K562 (cell line): ENCODE measurements around the gene NUP153. TPM values are rescaled to one million over a fixed set of nuclear protein-coding genes. Genes with fewer than 3 reads are reported as not detected.

Experiments used
- ATAC-seq: fragments of 200-7000 bp; cut with Tn5 transposase; 3 replicates; pipeline ENCODE4 v1.9.1; 2020; ENCODE audit warnings: moderate library complexity
- BruUV-seq: library from RNA; stranded (reverse); fragments of 400-500 nt; replicated peaks from 2 replicates; lab custom pipeline; 2021; lab: Mats Ljungman, UMichigan
- CTCF ChIA-PET: fragments of 300-600 bp; formaldehyde crosslinking; extraction: SDS; loops from one replicate; lab custom pipeline; 2021; ENCODE audit warnings: low intra/inter-chr PET ratio; lab: Yijun Ruan, JAX
- POLR2A ChIA-PET: fragments of 300-600, 350-650 bp; sonication (Branson Sonifier 250); formaldehyde crosslinking; extraction: SDS; loops from one replicate; lab custom pipeline; 2021; ENCODE audit warnings: antibody characterized with exemption, inconsistent platforms; lab: Yijun Ruan, JAX
- DNase-seq, 4 experiments: peaks; one replicate each; pipeline versions ENCODE4 v3.0.0 to v3.0.0-alpha.2; 2011 to 2018; ENCODE audit warnings: low spot score in 3 of 4, mixed read lengths in 3 of 4; ENCODE audit errors: extremely low read depth in 1 of 4
- FAIRE-seq: peaks from 2 replicates; lab custom pipeline; 2011; peaks lifted over from hg19 to GRCh38; lab: Jason Lieb, UNC
- H2AFZ ChIP-seq: 2 replicates; pipeline ENCODE4 v1.6.0; 2011; ENCODE audit warnings: low read depth, low read length, control low read depth, inconsistent platforms
- H3K27ac ChIP-seq: fragments of 200-600 bp; 3 replicates; pipeline ENCODE4 v1.8.0; 2011; ENCODE audit warnings: low read depth, mild to moderate bottlenecking, control low read depth, inconsistent platforms, low read length, moderate library complexity, mixed read lengths; ENCODE audit errors: extremely low read depth
- H3K27me3 ChIP-seq, 2 experiments: fragments of 300-600 bp in 1 of 2; 2 replicates in 1 of 2; 3 replicates in 1 of 2; pipeline versions ENCODE4 v1.6.0 to v1.8.0; 2011; ENCODE audit warnings: inconsistent platforms in 2 of 2, low read length in 2 of 2, mild to moderate bottlenecking in 1 of 2, mixed read lengths in 1 of 2, moderate library complexity in 1 of 2; ENCODE audit not compliant: control insufficient read depth in 2 of 2, insufficient read depth in 2 of 2
- H3K36me3 ChIP-seq: fragments of 300-600 bp; 3 replicates; pipeline ENCODE4 v1.8.0; 2011; ENCODE audit warnings: mild to moderate bottlenecking, low read length, inconsistent platforms; ENCODE audit not compliant: control insufficient read depth, insufficient read depth
- H3K4me1 ChIP-seq, 2 experiments: fragments of 200-600 bp in 1 of 2; replicated peaks in 1 of 2; 2 replicates in 1 of 2; 3 replicates in 1 of 2; pipeline versions ENCODE4 v1.5.1 to v1.8.0; 2011; ENCODE audit warnings: inconsistent platforms in 2 of 2, low read length in 2 of 2, mild to moderate bottlenecking in 1 of 2, mixed read lengths in 1 of 2, moderate library complexity in 1 of 2; ENCODE audit not compliant: control insufficient read depth in 2 of 2, insufficient read depth in 2 of 2
- H3K4me2 ChIP-seq: 2 replicates; pipeline ENCODE4 v1.6.1; 2011; ENCODE audit warnings: low read length, control low read depth, inconsistent platforms, mixed read lengths; ENCODE audit not compliant: insufficient read depth
- H3K4me3 ChIP-seq: fragments of 200-600 bp; sonication (generic), shearing (Covaris generic); 2 replicates; pipeline ENCODE4 v1.5.1; 2016; ENCODE audit warnings: control low read depth, inconsistent platforms
- H3K79me2 ChIP-seq: fragments of 200-600 bp; 3 replicates; pipeline ENCODE4 v1.8.0; 2011; ENCODE audit warnings: low read length, inconsistent platforms; ENCODE audit not compliant: control insufficient read depth, insufficient read depth
- H3K9ac ChIP-seq, 2 experiments: 2 replicates each; pipeline versions ENCODE4 v1.6.0 to v1.6.1; 2011; ENCODE audit warnings: low read depth in 2 of 2, low read length in 2 of 2, control low read depth in 1 of 2, inconsistent platforms in 1 of 2, mild to moderate bottlenecking in 1 of 2, mixed read lengths in 1 of 2; ENCODE audit not compliant: insufficient read depth in 1 of 2
- H3K9me1 ChIP-seq: one replicate; pipeline ENCODE4 v1.6.0; 2011; ENCODE audit warnings: inconsistent platforms, mild to moderate bottlenecking, low read length, moderate library complexity; ENCODE audit not compliant: control insufficient read depth, insufficient read depth
- H3K9me3 ChIP-seq: replicated peaks from 2 replicates; pipeline ENCODE4 v1.5.1; 2011; ENCODE audit warnings: low read depth, low read length, inconsistent platforms; ENCODE audit not compliant: control insufficient read depth, insufficient read depth
- H4K20me1 ChIP-seq: replicated peaks from 2 replicates; pipeline ENCODE4 v1.6.1; 2011; ENCODE audit warnings: low read length, inconsistent platforms, mixed read lengths; ENCODE audit not compliant: control insufficient read depth, insufficient read depth
- CBX2 ChIP-seq: fragments of 200-600 bp; sonication (generic); IDR thresholded peaks from one replicate; pipeline ENCODE4 v1.6.1; 2012; ENCODE audit warnings: mild to moderate bottlenecking, low read length, inconsistent platforms; ENCODE audit not compliant: insufficient read depth, poor library complexity, severe bottlenecking
- E2F1 ChIP-seq: sonication (generic); formaldehyde crosslinking; IDR thresholded peaks from 2 replicates; pipeline ENCODE4 v1.8.1; 2023; ENCODE audit warnings: mild to moderate bottlenecking, missing genetic modification reagents, moderate library complexity
- GTF2F1 ChIP-seq: IDR thresholded peaks from 2 replicates; pipeline ENCODE4 v1.6.1; 2011; ENCODE audit warnings: low read depth, low read length, improper control_type of control experiment
- HNRNPUL1 ChIP-seq: fragments of 200-400 bp; formaldehyde crosslinking; IDR thresholded peaks from 2 replicates; pipeline ENCODE4 v1.6.1; 2017; ENCODE audit warnings: low read length
- NCOA6 ChIP-seq: fragments of 450-650 bp; IDR thresholded peaks from 2 replicates; pipeline ENCODE4 v1.6.1; 2017; ENCODE audit warnings: mild to moderate bottlenecking
- WGBS: fragments of 100-300 bp; shearing (Covaris generic); methylation state at CpG from one replicate; pipeline ENCODE4 v1.1.6; 2016; ENCODE audit warnings: low coverage, mixed read lengths; ENCODE audit not compliant: insufficient coverage; ENCODE audit errors: missing lambda C conversion rate; 5-methylcytosine and 5-hydroxymethylcytosine counted together
- in situ Hi-C: fragments of 300-500 bp; cut with MboI; formaldehyde crosslinking; loops from 4 replicates; pipeline ENCODE4 v1.15.0; 2018; ENCODE audit warnings: inconsistent platforms, mixed read lengths
- intact Hi-C: fragments of 100-400 bp; cut with micrococcal nuclease; formaldehyde crosslinking; loops from 2 replicates; pipeline ENCODE4 v1.14.2; 2022
- polyA plus RNA-seq, 8 experiments: library from polyadenylated mRNA; depleted of rRNA in 4 of 8; stranded (reverse) in 5 of 8; unstranded in 3 of 8; fragments of >200 nt; fragmentation: Nextera tagmentation in 2 of 8; fragmentation: Illumina TruSeq in 1 of 8; extraction: Ambion mirVana in 2 of 8; extraction: Trizol in 1 of 8; gene quantifications; 2 replicates each; pipeline versions ENCODE4 v1.2.1 to v1.2.3, GENCODE V29; 2011 to 2014; ENCODE audit warnings: inconsistent platforms in 1 of 8, missing spikeins in 1 of 8
- total RNA-seq, 7 experiments: library from RNA; depleted of rRNA in 6 of 7; stranded (reverse); fragments of >200 nt in 6 of 7; fragmentation: Illumina TruSeq in 2 of 7; extraction: Trizol in 2 of 7; gene quantifications; 2 replicates each; pipeline versions ENCODE4 v1.2.1 to v1.2.3, GENCODE V29; 2011 to 2021; ENCODE audit warnings: low replicate concordance in 1 of 7

NUP153 gene
- total and polyA plus RNA-seq, 9 of the 15 experiments (the other 6 are each of a cell fraction or from before 2014, with no cell fraction given) = 21.9 to 110 (median 84.8) TPM

GRCh38 chr6:17638212-17638715, 68.5 kb downstream of the NUP153 start:
- Histone ChIP-seq H3K4me3 (no peak overlapping the region), H3K79me2 (peaks cover 73% of the 10 kb centered on the region), H3K36me3 (peaks cover 94% of the 10 kb centered on the region), H3K27ac (no peak overlapping the region), H3K9ac (no peak overlapping the region), H3K4me1 (no peaks in the 10 kb centered on the region; a peak in 1 of 5 replicates)
- ATAC-seq = no peak
- POLR2A ChIA-PET = interaction anchor here (0.6 to 1.8 kb wide), 5 partner anchors 10 to 135 kb away, joined by 3 to 8 read pairs (median 3); no protein-coding TSS in a partner anchor
- intact Hi-C loops = no loop called here
- no peak for DNase-seq
- TF ChIP-seq NCOA6 (no peak), HNRNPUL1 (no peak), E2F1 (no peak), GTF2F1 (no peak), CBX2 (no peak)
- TF ChIP-seq, all 486 proteins: peak for 0
- CTCF ChIA-PET = no interaction called here
- no peak overlapping the region for H2AFZ ChIP-seq
- no peak for FAIRE-seq
- H3K27me3 ChIP-seq = no peaks in the 10 kb centered on the region
- WGBS = 69% methylated on average over 2 of the region's 2 CpGs
- no peak overlapping the region for H3K4me2 ChIP-seq
- no peaks in the 10 kb centered on the region for H3K9me3 ChIP-seq
- 0 out of 2 replicates have a peak, but pooled peaks cover 12% of the 10 kb centered on the region for H4K20me1 ChIP-seq
- no TSS peak for BruUV-seq
- in situ Hi-C loops = no loop called here
- no peaks in the 10 kb centered on the region for H3K9me1 ChIP-seq
